NCI-H128 (cell line): ENCODE results near the gene ZBTB45.

Source experiments
- DNase-seq: peaks from one replicate; lab custom pipeline; 2025; ENCODE audit not compliant: unreplicated experiment; lab: John Stamatoyannopoulos, UW

ZBTB45 gene

DNA sequence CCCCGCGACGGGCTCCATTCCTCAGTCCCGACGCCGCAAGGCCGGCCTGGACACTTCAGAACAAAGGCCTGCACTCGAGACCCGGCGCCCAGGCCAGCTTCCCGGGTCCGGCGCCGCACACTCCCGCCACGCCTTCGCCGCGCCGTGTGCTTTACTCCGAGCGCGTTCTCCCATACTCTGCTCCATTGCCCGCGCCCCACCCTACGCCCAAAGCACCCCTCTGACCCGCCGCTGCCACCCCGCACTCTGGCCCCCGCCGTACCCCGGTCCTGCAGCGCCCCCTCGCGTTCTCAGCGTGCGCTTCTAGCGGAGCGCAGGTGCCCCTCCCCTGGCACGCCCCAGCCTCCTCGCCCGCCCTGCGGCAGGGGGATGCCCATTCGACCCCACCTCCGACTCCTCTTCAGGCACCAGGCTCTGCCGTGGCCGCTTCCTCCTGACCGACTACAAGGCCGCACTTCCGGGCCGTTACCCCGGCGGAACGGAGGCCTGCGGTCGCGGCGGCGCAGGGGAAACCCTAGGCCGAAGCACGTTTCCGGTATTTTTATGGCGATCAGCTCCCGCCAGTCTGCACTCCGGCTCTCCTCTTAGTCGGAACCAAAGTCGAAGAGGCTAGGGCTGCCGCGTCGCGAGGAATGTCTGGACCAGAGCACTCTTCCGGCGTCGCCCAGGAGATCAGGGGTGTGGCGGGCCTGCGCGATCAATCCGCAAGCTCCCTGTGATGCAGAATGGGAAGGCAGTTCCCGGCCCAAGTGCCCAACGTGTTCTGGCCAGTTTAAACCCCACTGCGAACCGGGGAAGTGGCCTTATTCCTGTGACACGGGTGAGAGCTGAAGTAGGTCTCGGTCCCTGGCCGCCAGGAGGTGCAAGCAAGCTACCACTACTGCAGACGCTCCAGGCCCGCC lies at the start of gene ZBTB45:
ZBTB45 (minus strand) TSS at position 456 of the 902 bp plus-strand sequence. CDS start 2,137 bp downstream, outside the sequence.
- DNase-seq, result peak; percentile 90

DNA sequence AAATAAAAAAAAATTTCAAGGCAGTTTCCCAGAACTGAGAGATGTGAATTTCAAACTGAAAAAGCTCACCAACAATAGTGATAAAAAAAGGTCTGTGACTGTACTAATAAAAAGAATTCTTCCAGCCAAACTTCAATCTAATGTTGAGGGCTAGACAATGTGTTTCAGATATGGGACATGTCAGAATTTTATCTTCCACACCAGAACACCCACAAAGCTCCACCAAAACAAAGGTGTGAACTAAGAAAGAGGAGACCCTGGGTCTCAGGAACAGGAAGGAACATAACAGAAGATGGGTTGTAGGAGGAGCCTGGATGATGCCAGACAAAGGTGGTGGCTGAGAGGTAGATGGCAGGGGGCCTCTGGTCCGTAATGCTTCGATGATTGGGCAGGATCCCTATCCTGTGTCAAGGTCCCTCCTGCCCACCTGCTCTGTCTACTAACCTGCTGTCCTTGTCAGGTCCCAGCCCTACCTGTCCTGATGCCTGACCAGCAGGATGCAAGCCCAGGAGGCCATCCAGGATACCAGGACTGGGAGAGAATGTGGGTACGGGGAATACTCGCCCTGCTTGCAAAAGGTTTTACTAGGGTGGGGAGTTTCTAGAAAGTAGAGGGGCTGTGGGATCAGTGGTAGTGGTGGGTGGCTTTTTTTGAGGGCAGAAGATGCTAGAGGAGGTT lies 49.0 kb upstream of the ZBTB45 start:
- DNase-seq, result no peak

DNA sequence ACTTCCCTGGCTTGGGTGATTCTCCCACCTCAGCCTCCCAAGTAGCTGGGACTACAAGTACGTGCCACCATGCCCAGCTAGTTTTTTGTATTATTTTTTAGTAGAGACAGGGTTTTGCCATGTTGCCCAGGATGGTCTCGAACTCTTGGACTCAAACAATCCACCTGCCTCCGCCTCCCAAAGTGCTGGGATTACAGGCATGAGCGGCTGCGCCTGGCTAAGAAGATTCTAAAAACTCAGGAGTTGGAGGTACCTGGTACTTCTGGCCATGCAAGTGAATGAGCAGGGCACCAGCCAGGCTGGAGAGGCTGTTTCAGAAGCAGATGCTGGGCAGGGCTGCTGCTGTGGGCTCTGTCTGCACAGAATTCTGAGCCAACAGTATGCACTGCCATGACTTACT lies 47.4 kb upstream of the ZBTB45 start:
- no peak for DNase-seq

DNA sequence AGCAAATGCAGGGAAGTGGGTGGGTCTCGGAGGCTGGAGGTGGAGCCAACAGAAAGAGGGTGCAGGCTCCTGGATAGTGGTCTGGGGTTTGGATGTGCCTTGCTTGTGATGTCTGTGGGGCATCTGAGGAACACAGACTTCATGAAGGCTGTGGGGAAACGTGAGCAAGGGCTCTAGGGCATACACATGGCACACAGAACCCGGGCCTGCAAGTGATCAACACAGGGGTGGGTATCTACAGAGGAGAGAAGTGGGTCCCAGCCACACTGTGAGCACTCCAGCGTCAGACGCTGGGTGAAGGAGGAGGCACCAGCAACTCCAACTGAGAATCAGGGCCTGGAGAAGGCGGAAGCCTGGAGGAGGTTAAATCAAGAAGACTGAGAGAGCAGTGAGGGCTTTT lies 44.2 kb upstream of the ZBTB45 start:
- DNase-seq, result no peak

DNA sequence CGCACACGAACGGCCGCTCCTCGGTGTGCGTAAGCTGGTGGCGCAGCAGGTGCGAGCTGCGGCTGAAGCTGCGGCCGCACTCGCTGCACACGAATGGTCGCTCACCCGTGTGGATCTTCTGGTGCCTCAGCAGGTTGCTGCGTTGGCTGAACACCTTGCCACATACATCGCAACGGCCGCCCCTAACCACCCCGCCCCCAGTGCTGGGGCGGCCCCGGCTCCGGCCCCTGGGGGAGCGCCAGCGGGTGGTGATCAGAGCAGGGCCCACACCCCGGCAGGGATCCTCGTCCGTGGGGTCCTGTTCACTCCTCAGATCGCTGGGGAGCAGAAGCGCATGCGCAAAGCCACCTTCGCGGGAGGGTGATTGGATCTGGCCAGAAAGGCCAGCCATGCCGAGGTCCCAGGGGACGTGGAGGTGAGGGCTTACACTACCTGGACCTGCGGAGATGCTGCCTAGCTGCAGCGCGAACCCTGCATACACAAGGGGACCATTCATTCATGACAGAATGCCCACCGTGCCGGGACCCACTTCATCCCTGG lies 43.5 kb upstream of the ZBTB45 start:
- no peak for DNase-seq

DNA sequence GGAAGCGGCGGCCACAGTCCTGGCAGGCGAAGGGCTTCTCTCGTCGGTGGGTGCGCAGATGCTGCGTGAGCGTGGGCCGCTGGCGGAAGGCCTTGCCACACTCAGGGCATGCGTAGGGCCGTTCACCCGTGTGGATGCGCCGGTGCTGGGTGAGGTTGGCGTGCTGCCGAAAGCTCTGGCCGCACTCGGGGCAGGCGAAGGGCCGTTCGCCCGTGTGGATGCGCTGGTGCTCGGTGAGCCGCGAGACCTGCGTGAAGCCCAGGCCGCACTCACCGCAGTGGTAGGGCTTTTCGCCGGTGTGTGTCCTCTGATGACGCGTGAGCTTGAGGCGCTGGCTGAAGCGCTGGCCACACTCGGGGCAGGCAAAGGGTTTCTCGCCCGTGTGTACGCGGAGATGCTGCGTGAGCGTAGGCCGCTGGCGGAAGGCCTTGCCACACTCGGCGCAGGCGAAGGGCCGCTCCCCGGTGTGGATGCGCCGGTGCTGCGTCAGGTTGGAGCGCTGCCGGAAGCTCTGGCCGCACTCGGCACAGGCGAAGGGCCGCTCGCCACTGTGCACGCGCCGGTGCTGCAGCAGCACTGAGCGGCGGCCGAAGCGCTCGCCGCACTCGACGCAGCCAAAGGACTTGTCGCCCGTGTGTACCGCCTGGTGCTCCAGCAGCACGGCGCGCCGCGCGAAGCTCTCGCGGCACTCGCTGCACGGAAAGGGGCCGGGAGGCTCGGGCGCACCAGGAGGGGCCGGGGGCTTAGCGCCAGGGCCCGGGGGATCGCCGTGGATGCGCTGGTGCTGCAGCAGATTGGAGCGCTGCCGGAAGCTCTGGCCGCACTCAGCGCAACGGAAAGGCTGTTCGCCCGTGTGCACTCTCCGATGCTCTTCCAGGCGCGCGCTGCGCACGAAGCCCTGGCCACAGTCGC lies 42.8 kb upstream of the ZBTB45 start:
- DNase-seq, result no peak

DNA sequence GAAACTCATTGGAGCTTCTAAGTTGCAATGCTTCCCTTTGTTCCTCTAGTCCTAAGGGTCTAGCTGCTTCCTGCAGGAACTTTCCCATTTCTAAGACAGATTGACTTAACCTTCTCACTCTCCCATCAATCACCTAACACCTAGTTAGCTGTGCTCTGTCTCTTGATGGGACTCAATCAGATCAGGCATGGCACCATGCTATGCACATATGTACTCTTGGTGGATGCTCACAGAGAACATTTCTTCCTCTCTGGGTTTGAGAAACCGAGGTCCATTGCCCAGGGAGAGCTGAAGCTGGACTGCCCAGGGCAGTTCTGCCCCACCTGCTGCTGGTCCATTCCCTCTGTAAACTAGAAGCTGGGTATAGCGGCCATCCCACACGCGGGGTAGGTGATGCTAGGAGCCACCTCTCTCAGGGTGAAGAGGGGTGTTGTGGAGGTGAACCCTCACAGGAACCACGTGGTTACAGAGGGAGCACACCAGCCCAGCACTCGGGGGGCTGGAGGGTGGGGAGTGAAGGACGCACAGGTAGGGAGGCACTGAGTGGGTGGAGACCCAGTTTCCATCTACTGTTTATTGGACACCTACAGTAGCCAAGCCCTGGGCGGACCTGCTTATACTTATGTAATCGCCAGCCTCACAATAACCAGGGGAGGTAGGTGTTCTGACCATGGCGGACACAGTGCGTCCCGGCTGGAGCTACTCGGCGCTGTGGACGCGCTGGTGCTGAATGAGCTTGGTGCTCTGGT lies 41.9 kb upstream of the ZBTB45 start:
- no peak for DNase-seq

DNA sequence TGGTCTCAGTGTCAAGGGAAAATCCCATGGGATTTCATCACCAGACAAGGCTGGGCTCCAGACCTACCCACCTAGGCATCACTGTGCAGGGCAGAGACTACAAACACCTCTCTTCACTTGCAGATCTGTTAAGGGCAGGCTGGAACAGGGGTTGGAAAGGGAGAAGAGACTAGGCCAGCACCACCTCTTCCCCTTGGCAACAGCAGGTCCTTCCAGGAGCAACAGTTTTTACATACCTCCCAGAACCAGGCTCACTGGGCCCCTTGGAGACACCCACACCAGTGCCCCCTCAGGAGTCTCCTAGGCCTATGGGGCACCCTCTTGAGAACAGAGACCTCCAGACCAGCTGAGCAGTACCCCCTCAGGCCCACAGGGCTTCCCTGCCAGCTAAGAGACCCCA lies 41.3 kb upstream of the ZBTB45 start:
- DNase-seq, result no peak

DNA sequence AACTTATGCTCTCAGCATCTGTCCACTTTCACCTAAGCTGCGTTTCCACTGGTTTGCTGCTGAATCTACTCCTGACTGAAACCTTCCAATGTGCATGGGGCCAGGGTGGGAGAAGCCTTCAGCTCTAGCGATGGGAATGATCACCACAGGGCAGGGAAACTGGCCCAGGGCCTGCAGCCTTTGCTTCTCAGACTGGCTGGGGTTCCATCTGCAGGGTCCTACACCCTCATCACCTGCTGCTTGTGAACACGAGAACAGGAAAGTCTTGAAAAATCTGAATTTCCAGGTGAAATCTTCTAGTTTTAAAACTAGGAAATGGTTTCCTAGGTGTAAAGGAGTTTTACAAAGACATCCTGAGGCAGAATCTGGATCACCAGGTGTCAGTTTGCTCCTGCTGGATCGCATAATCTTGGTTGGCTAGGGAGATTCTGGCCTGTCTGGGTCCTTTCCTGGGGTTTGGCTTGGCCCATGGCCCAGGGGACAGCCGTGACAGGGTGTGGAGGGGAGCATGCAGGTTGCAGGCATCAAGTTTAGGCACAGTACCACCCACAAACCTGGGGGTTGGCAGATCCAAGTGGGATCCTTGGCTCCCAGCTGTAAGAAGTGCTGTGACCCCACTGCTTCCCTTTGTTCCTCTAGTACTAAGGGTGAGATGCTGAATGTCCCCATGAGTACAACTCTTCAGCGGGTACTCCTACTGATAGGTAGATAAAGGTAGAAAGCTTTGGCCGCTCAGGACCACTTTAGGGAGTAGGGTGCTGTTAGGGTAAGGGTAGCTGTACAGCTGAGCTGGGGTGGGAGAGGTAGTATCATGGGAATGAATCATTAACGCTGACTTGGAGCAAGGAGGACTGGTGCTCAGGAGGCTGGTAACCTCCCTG lies 40.6 kb upstream of the ZBTB45 start:
- DNase-seq, result no peak

DNA sequence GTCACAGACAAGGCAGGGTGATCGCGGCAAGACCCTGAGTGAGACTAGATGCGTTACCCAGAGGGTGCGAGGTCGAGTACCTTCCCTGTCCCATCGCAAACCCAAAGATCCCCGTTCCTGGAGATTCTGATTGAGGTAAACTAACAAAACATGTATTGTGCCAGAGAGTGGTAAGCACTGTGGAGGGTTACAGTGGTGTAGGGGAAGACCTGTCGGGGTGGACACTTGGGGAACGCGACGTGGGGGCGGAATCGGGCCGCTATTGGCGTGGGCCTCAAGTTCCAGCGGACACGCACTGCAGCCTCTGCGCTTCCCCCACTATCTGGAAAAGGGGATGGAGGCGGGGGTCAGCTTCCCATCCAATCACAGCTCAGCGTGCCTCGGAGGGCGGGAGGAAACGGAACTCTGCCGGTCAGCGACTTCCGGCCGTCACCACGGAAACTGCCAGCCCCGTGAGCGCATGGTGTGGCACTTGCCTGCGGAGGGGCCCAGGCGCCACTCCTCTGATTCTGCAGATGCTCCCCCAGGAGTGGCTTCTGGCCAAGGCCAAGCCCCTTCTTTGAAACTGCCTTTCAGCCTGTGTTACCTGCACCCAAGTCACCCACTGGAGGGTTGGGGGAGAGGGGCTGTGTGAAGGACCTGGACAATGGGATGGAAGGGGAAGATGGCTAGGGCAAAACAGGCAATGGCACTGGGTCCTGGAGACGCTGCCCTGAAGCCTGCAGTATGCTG lies 39.8 kb upstream of the ZBTB45 start:
- no peak for DNase-seq

DNA sequence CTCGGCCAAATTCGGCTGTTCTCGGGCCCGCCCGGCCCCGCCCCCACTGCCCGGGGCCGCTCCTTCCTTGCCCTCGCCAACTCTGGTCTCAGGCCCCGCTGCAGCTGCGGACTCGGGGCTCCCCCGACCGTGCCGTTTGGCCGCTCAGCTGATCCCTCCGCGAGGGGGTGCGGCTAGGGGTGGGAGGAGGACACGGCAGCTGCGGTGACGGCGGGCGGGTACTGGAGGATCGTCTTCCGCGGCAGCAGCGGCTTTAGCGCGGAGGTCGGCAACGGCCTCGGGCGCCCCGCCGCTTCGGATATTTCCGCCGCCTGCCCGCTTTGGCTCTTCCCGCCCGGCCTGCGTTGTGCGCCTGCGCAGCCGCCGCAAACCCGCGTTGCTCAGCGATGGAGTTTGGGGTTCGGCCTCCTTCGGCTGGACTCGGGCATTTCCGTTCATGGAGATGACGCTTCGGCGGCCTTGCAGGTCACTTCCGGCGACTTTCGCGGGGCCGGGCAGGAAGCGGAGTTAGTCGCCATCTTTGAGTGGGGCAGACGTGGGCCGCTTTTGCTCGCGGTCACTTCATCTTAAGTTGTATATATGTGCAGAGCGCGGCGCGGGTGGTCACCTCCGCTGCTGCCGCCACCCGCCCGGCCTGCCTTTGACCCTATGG lies 39.1 kb upstream of the ZBTB45 start:
- DNase-seq, result no peak

DNA sequence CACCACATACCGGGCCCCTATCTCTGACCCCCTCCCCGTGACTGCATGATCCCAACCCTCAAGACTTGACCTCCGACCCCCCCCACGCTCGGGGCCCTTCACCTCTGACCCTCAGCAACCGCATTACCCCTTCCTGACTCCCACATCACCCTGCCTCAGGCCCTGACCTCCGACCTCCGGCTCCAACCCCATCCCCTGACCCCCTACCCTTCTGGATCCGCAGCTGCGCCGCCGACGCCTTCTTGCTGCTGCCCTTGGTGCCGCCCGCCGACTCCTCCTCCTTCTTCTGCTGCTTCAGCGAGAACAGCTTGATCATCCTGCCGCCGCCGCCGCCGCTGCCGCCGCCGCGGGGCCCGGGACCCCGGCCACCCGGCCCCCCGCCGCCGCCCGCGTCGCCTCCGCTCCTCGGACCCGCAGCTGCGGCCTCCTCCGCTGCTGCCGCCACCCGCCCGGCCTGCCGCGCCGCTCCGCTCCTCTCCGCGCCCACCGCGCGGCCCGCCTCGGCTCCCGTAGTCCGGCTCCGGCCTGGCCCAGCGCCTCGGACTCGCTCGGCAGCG lies 38.5 kb upstream of the ZBTB45 start, which contains the start of gene UBE2M:
UBE2M (minus strand) TSS at position 546 of the 557 bp plus-strand sequence; CDS start at position 316, 230 bp downstream.
- DNase-seq, result no peak

DNA sequence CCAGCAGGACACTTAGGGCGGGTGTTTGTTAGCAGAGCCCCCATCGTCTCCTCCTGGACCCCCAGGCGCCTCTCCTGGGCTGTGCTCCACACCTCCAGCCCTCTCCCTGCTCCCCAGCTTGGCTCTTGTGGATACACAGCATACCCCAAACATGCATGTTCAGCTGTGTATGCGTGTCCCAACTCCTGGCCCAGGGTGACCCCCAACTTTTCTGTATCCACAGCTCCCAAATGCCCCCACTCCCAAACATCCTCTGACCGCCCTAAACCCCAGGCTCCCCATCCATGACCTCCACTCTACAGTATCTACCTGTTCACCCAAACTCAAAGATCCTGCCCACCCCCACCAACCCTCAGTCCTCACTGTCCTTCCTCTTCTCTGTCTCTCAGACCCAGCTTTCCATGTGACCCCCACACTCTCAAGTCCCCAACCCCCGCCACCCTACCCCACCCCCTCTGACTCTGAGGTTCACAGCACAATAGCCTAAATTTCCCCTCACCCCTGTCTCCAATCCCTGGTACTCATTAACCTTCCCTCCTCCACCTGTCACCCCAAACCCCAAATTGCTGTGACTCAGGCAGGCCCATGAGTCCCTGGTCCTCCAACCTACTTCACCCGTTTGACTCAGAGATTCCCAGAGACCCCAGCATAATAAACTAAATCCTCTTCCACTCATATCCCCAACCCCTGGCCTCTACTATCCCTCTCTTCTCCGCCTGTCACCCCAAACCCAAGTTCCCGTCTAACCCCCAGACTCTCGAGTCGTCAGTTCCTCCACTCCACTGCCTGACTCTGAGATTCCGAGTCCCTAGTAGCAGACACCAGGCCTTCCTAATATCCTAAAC lies 37.8 kb upstream of the ZBTB45 start:
- DNase-seq, result no peak

DNA sequence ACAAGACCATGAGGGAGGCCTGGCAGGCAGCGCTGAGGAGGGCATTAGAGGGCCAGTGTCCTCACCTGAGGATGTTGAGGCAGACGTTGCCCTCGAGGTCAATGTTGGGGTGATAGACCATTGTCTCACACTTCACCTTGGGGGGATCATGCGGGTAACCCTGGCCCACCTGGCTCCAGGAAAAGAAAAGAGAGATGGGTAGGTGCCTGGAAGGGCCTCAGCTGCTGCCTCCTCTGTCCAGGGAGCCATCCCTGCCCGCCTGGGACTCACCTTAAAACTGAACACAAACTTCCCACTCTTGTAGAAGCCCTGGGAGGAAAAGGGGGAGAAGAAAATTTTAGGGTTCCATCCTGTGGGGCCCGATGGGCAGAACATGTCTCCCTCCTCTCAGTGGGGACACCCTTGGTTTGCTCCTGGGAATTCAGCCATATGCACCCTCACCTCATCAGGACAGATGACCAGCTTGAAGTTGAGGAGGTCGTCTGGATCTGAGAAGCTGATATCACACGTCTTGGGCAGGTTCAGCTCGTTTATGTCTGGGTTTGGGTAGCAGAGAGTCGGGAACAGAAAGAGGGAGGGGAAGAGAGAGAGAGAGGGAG lies 37.1 kb upstream of the ZBTB45 start:
- DNase-seq, result no peak

DNA sequence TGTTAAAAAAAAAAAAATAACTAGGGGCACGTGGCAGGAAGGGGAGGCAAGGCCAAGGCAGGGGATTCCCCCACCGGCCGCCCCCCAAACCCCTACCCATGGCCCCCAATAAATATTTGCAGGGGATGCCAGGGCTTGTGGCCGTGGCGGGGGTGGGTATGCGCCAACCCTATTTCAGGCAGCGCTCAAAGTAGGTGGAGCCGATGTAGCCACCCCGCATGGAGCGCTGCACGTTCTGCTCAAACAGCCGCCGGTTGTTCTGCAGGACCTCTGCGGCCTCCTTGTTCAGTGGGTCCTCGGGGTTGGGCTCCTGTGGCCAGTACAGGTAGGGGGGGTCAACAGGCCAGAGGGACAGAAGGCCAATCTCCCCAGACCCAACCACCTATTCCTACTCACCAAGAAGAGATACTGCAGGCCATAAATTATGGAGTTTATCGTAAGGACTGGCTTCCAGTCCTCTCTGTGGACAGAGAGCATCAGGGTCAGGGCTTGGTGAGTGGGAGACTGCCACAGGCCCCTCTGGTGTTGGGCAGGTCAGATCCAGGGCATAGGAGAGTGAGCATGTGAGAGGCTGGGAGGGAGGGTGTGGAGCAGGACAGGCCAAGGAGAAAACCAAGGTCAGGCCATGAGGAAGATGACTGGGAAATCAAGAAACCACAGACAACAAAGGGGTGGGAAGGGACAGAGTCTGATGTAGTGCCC lies 36.5 kb upstream of the ZBTB45 start:
- no peak for DNase-seq

DNA sequence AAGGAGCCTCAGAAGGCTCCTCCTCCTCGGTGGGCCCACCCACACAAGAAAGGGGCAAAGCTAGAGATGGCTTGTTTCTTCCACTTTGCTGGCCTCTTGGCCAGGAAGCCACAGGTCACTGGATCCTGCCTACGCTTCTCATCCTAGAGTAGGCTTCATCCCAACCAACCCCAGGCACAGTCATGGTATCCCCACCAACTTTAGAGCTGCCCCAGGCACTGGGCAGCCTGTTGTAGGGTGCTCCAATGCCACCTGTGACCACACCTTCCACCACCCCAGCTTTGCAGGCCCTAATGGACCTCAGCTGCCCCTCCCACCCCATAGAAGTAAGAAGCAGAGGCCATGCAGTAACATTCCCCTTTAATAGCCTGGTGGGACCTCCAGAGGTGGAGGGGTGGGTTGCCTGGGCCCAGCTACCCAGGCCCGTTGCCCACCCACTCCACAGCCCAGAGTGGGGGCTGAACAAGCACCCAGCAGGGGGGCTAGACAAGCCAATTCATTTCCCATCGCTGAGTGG lies 35.8 kb upstream of the ZBTB45 start:
- DNase-seq, result no peak
